PC-9 (cell line): Measurements from ENCODE around the gene SYNJ2. TPM values are rescaled to one million over a fixed set of nuclear protein-coding genes. Genes with fewer than 3 reads are reported as not detected.

Source experiments
- BruUV-seq: library from RNA; stranded (reverse); fragments of 400-500 nt; replicated peaks from 2 replicates; lab custom pipeline; 2021; lab: Mats Ljungman, UMichigan
- CTCF ChIA-PET: fragments of 300-600 bp; sonication (Branson Sonifier 250); formaldehyde crosslinking; loops from one replicate; lab custom pipeline; 2022; ENCODE audit warnings: antibody characterized with exemption; lab: Charles Lee
- POLR2A ChIA-PET: fragments of 300-600 bp; sonication (Branson Sonifier 250); formaldehyde crosslinking; loops from one replicate; lab custom pipeline; 2022; ENCODE audit warnings: antibody characterized with exemption; ENCODE audit not compliant: unreplicated experiment; lab: Charles Lee
- DNase-seq, 2 experiments: peaks; one replicate each; pipeline versions ENCODE4 v3.0.0 to v3.0.0-alpha.2; 2015 to 2022; ENCODE audit warnings: mixed read lengths in 1 of 2
- H2AFZ ChIP-seq: fragments of 200-600 bp; sonication (generic); 2 replicates; pipeline ENCODE4 v1.8.1; 2017; ENCODE audit warnings: antibody characterized with exemption
- H3F3A ChIP-seq: fragments of 200-600 bp; sonication (generic); 2 replicates; pipeline ENCODE4 v1.8.1; 2017; ENCODE audit warnings: antibody characterized with exemption, mild to moderate bottlenecking, low read depth; ENCODE audit not compliant: insufficient read depth
- H3K27ac ChIP-seq: fragments of 200-600 bp; sonication (generic); 2 replicates; pipeline ENCODE4 v1.6.1; 2016; ENCODE audit warnings: mixed run types
- H3K27me3 ChIP-seq: fragments of 200-600 bp; sonication (generic); 2 replicates; pipeline ENCODE4 v1.6.1; 2016; ENCODE audit warnings: low read depth, mixed run types; ENCODE audit not compliant: insufficient read depth
- H3K36me3 ChIP-seq: fragments of 200-600 bp; sonication (generic); 2 replicates; pipeline ENCODE4 v1.6.1; 2016; ENCODE audit warnings: low read depth, mixed run types
- H3K4me1 ChIP-seq: fragments of 200-600 bp; sonication (generic); replicated peaks from 2 replicates; pipeline ENCODE4 v1.6.1; 2016; ENCODE audit warnings: mixed run types; ENCODE audit not compliant: insufficient read depth
- H3K4me2 ChIP-seq: fragments of 200-600 bp; sonication (generic); 2 replicates; pipeline ENCODE4 v1.6.1; 2017; ENCODE audit warnings: mixed run types
- H3K4me3 ChIP-seq: fragments of 200-600 bp; sonication (generic); 2 replicates; pipeline ENCODE4 v1.6.1; 2016; ENCODE audit warnings: mixed run types
- H3K79me2 ChIP-seq: fragments of 200-600 bp; sonication (generic); 2 replicates; pipeline ENCODE4 v1.6.1; 2017; ENCODE audit warnings: low read depth, mixed run types
- H3K9me2 ChIP-seq: fragments of 200-600 bp; sonication (generic); 2 replicates; pipeline ENCODE4 v1.8.1; 2017; ENCODE audit warnings: mild to moderate bottlenecking; ENCODE audit not compliant: insufficient read depth
- H3K9me3 ChIP-seq: fragments of 200-600 bp; sonication (generic); 2 replicates; pipeline ENCODE4 v1.8.1; 2016; ENCODE audit warnings: low read depth; ENCODE audit not compliant: insufficient read depth
- H4K20me1 ChIP-seq: fragments of 200-600 bp; sonication (generic); 2 replicates; pipeline ENCODE4 v1.8.1; 2017; ENCODE audit not compliant: insufficient read depth
- EZH2 ChIP-seq: fragments of 200-600 bp; sonication (generic); IDR thresholded peaks from 2 replicates; pipeline ENCODE4 v1.8.0; 2017; ENCODE audit warnings: antibody characterized with exemption, low read depth
- intact Hi-C: fragments of 100-400 bp; cut with micrococcal nuclease; formaldehyde crosslinking; loops from one replicate; pipeline ENCODE4 v1.10.0; 2022; ENCODE audit not compliant: unreplicated experiment
- total RNA-seq: library from RNA; stranded (reverse); gene quantifications from 2 replicates; pipeline ENCODE4 v1.2.3, GENCODE V29; 2021
- TF ChIP-seq, protein P1 (sequence below): fragments of 200-600 bp; sonication (generic); conservative IDR thresholded peaks from 2 replicates; pipeline ENCODE4 v1.6.1; 2017; ENCODE audit warnings: mixed run types, antibody characterized with exemption, mild to moderate bottlenecking, moderate library complexity

SYNJ2 gene
- total RNA-seq, 1 experiment from 2014 or later: 30.3 TPM

GRCh38 chr6:158044525-158044888 is 62.8 kb downstream of the SYNJ2 start:
- POLR2A ChIA-PET: no interaction called here
- intact Hi-C loops: no loop called here

DNA sequence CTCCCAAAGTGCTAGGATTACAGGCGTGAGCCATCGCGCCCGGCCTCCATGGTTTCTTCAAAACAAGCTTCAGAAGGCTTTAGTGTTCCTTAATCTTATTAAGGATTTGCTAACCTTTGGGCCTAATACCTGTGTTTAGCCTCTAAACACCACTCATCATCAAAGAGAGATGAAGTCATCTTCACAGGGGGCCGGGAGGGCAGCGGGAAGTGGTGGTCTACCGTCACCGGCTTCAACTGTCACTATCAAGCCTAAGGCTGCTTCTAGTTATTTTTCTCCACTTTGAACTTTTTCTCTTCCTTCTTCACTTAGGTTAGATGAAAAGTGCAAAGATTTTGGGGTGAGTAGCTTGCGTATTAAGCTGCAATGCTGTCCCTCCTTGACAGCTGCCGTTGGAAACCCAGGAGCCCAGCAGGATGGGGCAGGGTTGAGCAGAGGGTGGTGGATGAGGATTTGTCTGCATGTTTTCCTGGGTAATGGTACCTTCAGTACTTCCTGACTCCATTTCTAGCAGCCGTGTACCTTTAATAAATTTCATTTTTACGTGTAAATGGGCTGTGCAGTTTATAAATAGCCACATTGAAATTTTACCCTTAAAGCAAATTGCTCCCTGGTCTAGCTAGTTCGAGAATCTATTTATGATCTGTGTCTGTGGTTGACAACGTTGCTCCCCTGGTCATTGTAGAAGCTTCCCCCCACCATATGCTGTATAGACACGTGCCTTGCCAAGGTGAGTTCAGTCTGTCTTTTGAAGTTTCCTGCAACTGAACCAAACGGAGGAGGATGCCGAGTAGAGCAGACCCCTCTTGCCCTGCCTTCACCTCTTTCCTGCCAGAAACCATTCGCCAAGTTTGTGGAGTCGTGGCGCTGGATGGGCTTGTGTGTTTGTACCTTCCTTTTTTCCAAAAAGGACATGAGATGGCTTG is 64.8 kb downstream of the SYNJ2 start:
- no peaks in the 10 kb centered on the region for H3K9me2 ChIP-seq
- intact Hi-C loops: no loop called here
- no peak for DNase-seq
- peaks cover 6% of the 10 kb centered on the region; the same call in 1 of the 2 replicates for H3F3A ChIP-seq
- peaks cover 14% of the 10 kb centered on the region for H3K79me2 ChIP-seq
- no TSS peak for BruUV-seq
- ChIA-PET POLR2A (no interaction called here), CTCF (no interaction called here)
- H3K4me2 ChIP-seq: no peak overlapping the region
- H3K36me3 ChIP-seq: peaks cover 13% of the 10 kb centered on the region; the same call in 1 of the 2 replicates
- no peak overlapping the region for H2AFZ ChIP-seq
- H4K20me1 ChIP-seq: no peaks in the 10 kb centered on the region
- no peaks in the 10 kb centered on the region for H3K9me3 ChIP-seq
- no peaks in the 10 kb centered on the region for H3K27me3 ChIP-seq
- no peak overlapping the region for H3K27ac ChIP-seq
- TF ChIP-seq EZH2: no peak
- TF ChIP-seq, protein P1, sequence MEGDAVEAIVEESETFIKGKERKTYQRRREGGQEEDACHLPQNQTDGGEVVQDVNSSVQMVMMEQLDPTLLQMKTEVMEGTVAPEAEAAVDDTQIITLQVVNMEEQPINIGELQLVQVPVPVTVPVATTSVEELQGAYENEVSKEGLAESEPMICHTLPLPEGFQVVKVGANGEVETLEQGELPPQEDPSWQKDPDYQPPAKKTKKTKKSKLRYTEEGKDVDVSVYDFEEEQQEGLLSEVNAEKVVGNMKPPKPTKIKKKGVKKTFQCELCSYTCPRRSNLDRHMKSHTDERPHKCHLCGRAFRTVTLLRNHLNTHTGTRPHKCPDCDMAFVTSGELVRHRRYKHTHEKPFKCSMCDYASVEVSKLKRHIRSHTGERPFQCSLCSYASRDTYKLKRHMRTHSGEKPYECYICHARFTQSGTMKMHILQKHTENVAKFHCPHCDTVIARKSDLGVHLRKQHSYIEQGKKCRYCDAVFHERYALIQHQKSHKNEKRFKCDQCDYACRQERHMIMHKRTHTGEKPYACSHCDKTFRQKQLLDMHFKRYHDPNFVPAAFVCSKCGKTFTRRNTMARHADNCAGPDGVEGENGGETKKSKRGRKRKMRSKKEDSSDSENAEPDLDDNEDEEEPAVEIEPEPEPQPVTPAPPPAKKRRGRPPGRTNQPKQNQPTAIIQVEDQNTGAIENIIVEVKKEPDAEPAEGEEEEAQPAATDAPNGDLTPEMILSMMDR: no peak
- H3K4me1 ChIP-seq: peaks cover 19% of the 10 kb centered on the region
- H3K4me3 ChIP-seq: no peak overlapping the region

More at GRCh38 chr6:158044525-158044888, 62.8 kb downstream of the SYNJ2 start:
- H3K9me2 ChIP-seq: no peaks in the 10 kb centered on the region
- DNase-seq: no peak
- CTCF ChIA-PET: no interaction called here
- H3K27me3 ChIP-seq: no peaks in the 10 kb centered on the region
- no peak overlapping the region for H2AFZ ChIP-seq
- peaks cover 18% of the 10 kb centered on the region for H3K79me2 ChIP-seq
- BruUV-seq: no TSS peak
- no peak overlapping the region for H3K4me3 ChIP-seq
- no peak overlapping the region for H3K27ac ChIP-seq
- peaks cover 13% of the 10 kb centered on the region; the same call in 1 of the 2 replicates for H3K36me3 ChIP-seq
- no peaks in the 10 kb centered on the region for H4K20me1 ChIP-seq
- H3K4me2 ChIP-seq: no peak overlapping the region
- TF ChIP-seq EZH2: no peak
- TF ChIP-seq, protein P1: no peak
- peaks cover 25% of the 10 kb centered on the region for H3F3A ChIP-seq
- no peaks in the 10 kb centered on the region for H3K9me3 ChIP-seq
- H3K4me1 ChIP-seq: peaks cover 39% of the 10 kb centered on the region

GRCh38 chr6:158047127-158047518 is 65.5 kb downstream of the SYNJ2 start:
- Histone ChIP-seq H3K4me2 (no peak overlapping the region), H3K9me3 (no peaks in the 10 kb centered on the region), H2AFZ (no peak overlapping the region), H3K79me2 (peaks cover 7% of the 10 kb centered on the region), H3K27me3 (no peaks in the 10 kb centered on the region), H3F3A (peaks cover under 1% of the 10 kb centered on the region; the same call in 1 of the 2 replicates), H3K27ac (no peak overlapping the region), H3K4me1 (peaks cover 13% of the 10 kb centered on the region), H3K9me2 (no peaks in the 10 kb centered on the region), H3K4me3 (no peak overlapping the region), H3K36me3 (peaks cover 13% of the 10 kb centered on the region; the same call in 1 of the 2 replicates), H4K20me1 (no peaks in the 10 kb centered on the region)
- no peak for DNase-seq
- BruUV-seq: no TSS peak
- POLR2A ChIA-PET: no interaction called here
- intact Hi-C loops: no loop called here
- TF ChIP-seq, protein P1: no peak
- TF ChIP-seq EZH2: no peak
- CTCF ChIA-PET: no interaction called here
